ENCODE data around the gene SIK2.
"Not testable (repeated sequence)": the region's sequence is repeated elsewhere in the genome, so short reads cannot be mapped to it uniquely, and the experiment has no call there.

Gene SIK2

GRCh38 chr11:111703576-111703975 is 101.3 kb downstream of the SIK2 start:
- DNase-seq: no peak

DNA sequence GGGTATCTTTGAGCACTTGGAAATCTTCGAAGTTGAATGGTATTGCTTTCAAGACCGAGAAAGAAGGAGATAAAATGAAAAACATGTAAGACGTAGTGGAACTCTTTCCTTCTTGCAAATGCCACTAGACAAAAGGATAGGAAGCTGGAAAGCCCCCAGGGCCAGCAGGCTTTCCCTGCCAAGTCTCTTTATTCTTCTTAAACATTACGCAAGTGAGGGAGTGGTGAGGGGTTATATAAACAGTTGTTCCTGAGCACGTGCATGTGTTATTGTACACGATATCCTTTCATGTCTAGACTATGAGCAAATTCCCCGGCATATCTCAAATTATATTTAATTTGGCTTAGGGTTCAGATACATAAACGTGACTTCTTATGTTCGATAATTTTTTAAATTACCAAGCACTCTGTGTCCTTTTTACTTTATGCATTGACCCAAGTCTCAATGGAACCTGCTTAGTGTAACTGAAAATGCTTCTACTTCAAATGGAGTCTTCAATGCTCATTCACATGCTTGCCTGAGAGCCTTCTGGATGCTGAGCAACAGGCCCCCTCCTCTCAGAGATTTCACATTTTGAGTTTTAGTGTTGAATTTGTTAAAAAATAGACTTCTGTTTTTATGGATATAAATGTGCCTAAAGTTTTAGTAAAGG is 104.9 kb downstream of the SIK2 start:
- DNase-seq: no peak

- no peak for DNase-seq
These were observed 105.4 kb downstream of the SIK2 start for GRCh38 chr11:111707691-111708067.

- no peak for DNase-seq
These were observed 112.3 kb downstream of the SIK2 start for GRCh38 chr11:111714522-111714921.

DNA sequence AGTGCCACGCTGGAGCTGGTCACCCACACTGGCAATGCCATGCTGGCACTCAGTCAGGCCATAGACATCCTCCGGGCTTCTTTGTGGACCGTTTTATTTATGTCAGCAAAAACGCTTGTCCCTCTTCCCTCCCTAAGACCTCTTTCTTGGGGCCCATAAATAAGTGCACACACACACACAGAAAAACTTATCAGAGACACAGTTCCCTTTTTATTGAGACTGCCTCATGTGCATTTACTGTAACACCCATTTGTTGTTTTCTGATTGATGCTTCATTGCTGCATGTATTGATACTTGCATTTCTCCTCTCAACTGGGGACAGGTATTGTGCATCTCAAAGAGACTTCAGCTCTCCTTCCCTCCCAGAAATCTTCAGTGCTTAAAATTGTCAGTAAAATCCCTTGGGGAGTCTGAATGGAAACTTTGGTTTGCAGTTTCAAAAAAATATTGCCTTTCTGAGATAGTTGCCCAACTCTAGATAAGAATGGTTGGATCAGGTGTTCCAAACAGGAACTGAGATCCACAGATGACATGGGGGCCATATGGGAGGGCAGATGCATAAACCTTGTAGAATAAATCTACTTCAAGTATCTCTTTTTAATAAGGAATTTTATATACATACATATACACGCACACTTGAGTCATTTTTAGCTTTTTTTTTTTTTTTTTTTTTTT is 113.0 kb downstream of the SIK2 start:
- DNase-seq: no peak

- DNase-seq: not testable (repeated sequence)
These were observed 115.4 kb downstream of the SIK2 start for GRCh38 chr11:111717660-111718059.

- no peak for DNase-seq
These were observed 116.2 kb downstream of the SIK2 start for GRCh38 chr11:111718436-111718835.

DNA sequence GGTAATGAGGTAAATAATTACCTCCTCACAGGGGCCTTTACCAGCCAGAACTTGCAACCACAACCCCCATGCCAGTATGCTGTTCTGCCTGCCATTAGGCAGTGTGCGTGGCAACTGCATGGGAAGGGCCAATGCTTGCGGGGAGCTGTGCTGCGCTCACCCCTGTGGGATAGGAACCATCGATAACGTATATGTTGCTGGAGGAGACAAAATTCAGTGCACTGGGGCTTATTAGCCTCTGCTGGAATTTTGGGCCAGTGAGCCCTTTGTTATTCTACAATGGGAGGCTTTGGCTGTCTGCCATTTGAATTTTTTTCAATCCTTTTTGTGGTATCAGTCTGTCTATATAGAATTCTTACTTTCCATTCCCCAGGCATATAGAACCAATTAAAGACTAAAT is 116.6 kb downstream of the SIK2 start:
- no peak for DNase-seq

DNA sequence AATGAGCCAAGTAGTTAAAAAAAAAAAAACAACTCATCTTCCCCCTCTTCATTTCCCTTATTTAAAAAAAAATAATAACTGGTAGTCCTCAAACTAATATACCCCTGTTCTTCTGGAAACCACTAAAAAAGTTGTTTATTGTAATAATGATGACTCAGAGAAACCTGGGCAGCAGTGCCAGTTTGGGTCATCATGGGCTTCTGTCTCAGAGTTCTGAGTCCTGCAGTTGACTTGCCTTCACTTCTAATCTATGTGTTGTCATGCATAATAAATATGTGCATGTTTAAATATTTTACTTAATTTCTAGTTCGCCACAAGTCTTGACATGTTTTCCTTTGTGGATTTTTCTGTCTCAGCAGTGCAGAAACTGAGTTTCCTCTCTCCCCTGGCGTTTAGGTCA is 117.1 kb downstream of the SIK2 start:
- no peak for DNase-seq

- DNase-seq: no peak
These were observed 118.7 kb downstream of the SIK2 start for GRCh38 chr11:111720801-111721494.

- no peak for DNase-seq
These were observed 120.3 kb downstream of the SIK2 start for GRCh38 chr11:111722501-111722900.

GRCh38 chr11:111723595-111723994 is 121.3 kb downstream of the SIK2 start:
- DNase-seq: no peak

- no peak for DNase-seq
These were observed 122.4 kb downstream of the SIK2 start for GRCh38 chr11:111724615-111725129.

DNA sequence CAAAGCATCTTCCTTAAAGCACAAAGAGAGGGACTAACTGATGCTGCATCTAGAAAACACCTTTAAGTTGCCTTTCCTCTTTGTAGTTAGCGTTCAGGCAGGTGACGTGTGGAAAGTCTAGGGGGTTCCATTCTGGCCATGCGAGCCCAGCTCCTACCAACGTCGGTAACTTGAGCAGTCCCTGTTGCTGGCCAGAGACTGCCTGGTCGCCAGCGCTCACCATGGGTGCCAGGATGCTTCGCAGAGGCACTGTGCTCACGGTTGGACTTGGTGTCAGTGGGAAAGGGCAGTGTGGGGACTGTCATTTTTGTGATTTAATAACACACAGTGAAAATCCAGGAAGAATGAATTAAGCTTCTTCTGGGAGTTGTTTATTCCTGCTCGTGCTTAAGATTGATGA is 123.4 kb downstream of the SIK2 start:
- no peak for DNase-seq

- DNase-seq: no peak
These were observed 124.1 kb downstream of the SIK2 start for GRCh38 chr11:111726301-111726713.

- DNase-seq: no peak
These were observed 125.2 kb downstream of the SIK2 start for GRCh38 chr11:111727431-111727830.

DNA sequence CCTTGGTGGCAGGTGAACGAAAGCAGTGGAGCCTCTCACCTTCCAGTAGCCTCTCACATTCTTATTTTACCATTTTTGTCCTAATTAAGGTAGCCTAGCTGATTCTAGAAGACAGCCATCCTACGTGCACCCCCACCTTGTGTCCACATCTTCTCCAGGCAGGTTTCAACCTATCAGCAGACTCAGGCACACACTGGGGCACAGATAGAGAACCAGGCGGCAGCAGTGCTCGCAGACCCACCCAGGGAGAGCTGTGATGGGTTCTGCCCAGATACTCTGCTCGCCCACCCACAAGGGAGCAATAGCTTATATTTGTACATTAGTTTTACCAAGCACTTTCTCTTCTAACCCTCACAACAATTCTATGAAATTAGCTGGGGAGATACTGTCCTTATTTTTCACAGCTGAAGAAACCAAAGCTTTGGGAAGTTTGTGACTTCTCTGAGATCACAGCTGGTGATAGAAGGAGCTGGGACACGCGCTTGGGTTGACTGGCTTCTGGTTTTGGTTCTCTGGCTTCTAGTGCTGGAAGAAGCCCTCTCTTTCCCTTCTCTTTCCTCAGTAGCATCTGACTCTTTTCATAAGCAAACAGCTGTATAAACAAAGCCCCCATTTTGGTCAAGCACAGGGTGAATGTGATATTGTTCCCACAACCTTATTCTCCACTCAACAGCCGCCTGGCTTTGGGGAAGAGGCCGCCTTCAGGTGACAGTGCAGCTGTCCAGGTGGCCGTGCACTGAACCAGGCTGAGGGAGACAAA is 127.0 kb downstream of the SIK2 start:
- DNase-seq: no peak

DNA sequence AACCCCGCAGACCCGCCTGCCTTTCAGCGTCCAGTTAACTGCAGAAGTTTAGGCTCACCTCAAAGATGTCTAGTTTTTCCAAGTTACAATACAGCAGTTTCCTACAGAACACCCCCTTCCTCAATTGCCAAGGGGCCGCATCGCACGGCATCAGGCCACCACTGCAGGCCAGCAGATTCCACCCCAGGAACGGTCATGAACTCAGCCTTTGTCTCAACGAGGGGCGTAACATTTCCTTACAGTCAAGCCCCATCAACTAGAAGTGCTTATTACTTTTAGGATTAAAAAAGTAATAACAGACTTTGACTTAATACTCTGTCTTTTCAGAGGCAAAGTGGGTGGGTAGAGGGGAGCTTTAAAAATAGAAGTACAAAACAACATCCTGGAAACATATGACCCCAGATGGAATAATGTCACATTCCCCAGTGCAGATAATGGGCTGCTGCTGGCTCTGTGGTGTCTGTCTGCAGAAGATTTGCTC is 127.6 kb downstream of the SIK2 start:
- DNase-seq: no peak

DNA sequence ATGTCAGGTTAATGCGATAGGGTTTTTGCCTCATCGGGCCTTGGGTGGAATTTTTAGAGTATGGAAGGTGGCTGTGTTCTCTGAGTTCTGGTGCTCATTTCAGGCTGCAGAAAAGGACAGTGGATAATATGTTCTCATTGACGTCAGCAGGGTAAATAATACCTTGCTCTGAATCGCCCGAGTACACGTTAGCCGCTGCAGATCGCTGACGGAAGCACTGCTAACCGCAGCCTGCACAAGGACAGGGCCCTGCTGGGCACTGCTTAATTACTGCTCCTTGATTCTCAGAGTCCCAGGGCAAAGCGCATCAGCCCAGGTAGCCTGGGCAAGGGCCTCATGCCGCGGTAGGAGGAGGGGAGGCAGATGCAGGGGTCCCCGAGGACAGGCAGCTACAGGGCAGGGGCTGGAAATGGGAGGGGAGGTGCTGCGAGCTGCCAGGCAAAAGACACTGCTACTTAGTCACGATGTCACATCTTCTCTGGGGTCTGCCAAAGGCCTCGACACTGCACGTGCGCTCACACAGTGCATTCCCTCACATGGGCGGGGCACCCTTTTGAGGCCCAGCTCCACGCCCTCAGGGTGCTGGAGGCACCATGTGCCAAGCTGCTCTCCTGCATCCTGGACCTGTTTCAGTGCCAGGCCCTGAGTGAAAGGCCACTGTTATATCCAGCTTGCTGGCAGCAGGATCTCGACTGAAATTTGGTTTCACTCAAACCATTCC is 128.8 kb downstream of the SIK2 start:
- DNase-seq: no peak

- no peak for DNase-seq
These were observed 129.6 kb downstream of the SIK2 start for GRCh38 chr11:111731821-111732220.

- no peak for DNase-seq
These were observed 130.8 kb downstream of the SIK2 start for GRCh38 chr11:111733016-111733415.

DNA sequence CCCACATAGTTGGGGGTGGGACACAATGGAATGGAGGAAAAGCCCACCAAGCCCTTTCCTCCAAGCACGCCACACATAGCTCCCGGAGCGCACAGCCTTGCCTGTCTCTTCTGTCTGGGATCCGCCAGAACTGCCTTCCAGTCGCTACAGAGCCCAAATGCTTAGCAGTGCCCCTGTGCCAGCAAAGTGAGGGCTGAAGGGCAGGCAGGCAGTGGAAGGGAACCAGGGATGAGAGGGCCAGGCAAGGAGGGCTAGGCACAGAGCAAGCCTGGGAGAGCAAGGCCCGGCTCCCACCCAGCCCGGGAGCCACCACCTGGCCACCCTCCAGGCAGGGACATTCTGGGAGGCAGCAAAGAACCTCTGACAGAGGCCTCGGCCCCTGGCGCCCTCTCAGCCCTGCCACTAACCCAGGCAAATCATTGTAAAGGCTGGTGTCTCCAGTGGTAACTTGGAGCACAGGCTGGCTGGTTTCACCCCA is 131.4 kb downstream of the SIK2 start:
- no peak for DNase-seq

Measured in stimulated activated CD4-positive, alpha-beta T cell treated with anti-CD3 and anti-CD28 coated beads, Interleukin-4, amount 100 ng/mL, for 4 hours (primary cell).